NCI-H2107 treated with DMSO at 0.1 percent for 48 hours (cell line): ENCODE data around the gene LRRC1.

Source experiments
- DNase-seq: peaks from one replicate; lab custom pipeline; 2025; ENCODE audit not compliant: unreplicated experiment; lab: John Stamatoyannopoulos, UW

LRRC1 gene

DNA sequence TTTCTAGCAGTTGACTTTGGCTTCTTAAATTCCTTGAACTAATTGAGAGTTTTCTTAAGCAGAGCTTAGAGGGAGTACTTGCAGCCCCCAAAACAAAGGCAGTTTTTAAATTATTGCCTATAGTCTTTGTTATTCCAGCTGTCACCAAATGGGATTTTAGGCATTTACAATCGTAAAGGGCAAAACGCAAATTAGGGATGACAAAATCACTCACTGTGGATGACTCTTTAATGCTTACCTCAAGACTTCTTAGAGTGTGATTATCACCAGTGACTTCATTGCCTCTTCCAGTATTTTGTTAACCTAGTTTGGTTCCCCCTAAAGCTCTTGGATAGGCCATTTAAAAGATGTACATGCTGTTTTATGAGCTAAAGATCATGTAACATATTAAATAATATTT is 126.8 kb downstream of the LRRC1 start:
- DNase-seq = no peak

DNA sequence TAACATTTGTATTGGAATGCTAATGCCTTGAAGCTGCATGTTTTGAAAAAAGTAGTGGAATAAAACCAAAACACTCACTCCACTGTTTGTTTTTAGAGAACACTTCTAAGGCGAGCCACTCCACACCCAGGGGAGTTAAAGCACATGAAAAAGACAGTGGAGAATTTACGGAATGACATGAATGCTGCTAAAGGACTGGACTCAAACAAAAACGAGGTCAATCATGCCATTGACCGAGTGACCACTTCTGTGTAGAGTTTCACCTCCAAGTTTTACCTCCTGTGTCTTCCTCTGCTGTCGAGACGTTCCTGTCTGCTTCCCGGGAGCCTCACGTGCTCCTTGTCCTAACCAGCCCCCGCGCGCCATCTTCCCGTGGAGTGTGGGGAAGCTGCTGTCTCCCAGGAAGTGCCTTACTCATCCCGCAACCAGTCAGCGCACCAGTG is 127.8 kb downstream of the LRRC1 start:
- no peak for DNase-seq

DNA sequence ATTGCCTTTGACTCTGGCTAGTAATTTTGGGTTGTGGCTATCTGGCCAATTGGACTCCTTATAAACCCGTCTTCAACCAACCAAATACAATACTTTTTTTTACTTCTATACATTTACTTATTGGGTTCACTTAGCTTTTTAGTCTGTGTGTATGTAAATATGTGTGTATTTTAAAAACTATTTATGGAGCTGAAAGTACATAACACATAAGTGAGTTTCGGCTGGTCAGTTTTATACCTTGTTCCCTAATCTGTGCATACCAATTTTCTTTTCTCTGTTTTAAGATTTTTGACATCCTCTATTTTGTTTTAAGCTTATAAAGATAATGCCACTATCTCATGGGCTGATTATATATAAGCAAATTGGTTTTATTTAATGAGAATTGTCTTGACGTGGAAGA is 129.5 kb downstream of the LRRC1 start:
- DNase-seq = no peak

DNA sequence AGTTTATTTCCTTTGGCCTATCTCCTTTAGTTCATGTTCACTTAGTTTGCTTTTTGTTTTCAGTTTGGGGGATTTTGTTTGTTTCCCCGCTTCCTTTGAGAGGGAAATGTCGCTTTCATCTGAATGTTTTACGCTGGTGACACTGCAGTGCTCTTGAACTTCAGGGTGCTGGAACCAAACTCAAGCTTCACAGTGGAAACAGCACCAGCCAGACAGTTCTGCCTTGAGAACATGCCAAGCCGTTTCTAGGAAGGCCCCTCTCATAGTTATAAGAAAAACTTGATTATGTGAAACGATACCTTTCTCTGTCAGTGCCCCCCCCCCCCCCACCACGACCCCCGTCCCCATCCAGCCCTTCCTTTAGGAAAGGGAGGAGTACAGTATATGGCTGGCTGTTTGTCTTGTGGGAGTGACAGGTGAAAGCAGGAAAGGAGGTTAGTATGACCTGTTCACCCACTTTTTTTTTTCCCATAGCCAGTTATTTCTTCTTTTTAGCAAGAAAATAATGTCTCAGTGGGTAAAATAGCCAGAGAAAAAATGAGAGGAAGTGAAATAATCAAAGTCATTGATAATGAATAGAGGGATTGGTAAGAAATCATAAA is 130.1 kb downstream of the LRRC1 start:
- no peak for DNase-seq

DNA sequence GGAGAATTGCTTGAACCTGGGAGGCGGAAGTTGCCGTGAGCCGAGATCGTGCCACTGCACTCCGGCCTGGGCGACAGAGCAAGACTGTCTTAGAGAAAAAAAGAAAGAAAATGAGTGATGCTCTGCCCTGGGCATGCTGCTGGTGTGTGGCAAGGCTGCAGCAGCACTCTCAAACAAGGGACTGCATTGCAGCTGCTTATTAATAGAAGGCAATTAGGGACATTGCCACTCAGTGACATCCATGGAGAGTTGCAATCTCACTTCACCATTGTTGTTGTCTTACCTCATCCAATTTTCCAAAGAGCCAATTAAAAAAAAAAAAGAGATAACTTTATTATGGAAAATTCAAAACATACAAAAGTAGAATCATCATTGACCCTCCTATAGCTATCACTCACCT is 131.1 kb downstream of the LRRC1 start:
- DNase-seq = no peak

DNA sequence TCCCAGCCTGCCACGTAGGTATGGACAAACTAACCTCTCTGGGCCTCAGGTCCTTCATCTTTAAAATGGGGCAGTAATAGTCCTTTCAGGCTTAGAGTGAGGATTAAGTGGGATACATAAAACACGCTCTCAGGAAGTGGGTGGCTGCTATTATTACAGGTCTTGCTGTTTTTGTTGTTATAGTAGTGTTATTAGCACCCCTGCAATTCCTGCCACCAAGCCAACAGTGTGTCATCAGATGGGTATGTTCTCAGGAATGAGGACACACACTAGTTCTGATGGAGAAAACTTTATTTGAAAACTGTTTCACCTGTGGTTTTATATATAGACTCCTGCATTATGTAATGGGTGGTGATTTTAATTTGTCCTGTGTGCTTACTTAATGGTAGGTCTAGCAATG is 131.7 kb downstream of the LRRC1 start:
- DNase-seq = no peak

DNA sequence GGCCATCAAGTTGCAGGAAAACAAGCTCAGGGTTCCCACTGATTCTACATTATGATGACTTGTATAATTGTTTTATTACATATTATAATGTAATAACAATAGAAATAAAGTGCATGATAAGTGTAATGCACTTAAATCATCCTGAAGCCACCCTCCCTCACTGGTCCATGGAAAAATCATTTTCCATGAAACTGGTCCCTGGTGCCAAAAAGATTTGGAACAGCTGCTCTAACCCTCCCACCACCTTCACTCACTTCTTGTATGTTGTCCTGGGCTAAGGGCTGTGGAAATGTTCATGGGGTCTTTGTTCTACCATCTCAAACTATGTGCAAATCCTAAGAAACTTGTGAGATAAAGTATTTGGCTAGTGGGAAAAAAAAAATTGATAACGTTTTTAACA is 133.8 kb downstream of the LRRC1 start:
- no peak for DNase-seq

DNA sequence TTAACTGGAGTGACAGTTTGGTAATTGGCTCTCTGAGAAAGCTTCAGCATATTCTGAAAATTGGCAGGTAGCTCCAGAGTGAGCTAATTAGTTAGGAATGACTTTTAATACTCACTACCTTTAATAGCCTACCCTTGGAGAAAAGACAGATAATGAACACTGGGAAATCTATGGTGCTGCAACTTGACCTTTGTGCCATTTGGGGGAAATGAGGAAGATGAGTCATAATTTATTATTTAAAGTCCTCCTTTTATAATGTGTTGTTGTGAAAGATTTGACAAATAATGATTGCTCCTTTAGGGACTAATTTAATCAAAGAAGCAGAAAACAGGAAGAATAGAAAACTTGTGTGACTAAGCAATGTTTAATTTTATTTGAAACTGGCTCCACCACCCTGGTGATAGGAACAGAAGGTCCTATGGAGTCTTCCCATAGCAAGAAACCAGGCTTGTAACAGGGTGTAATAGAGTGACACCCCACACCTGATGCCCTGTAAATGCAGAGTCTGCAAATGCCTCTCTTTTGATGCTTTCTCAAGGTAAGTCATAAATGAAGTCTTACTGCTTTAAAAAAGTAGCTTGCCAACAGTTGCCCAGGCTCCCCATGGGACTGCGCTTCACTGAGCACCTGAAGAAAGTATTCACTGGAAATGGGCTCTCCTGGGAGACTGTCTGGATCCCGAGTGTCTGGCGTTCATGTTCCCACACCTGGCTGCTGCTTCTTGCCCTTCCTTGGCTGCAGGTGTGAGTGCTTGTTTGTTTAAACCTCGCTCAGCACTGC is 134.4 kb downstream of the LRRC1 start:
- DNase-seq = peak; percentile 6

DNA sequence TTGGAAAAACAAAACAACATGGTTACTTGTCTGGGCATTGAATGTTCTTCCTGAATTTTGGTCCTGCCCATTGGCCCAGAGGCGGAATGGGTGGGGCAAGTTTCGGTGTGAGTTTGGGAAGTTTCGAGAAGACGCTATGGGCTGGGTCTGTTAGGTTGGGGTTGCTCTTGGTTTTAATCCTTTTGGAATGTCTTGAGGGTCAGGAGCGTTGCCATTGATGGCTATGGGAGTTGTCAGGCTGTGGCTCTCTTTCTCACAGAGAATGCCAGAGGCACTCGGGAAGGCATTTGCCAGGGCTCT is 135.0 kb downstream of the LRRC1 start:
- DNase-seq = no peak

DNA sequence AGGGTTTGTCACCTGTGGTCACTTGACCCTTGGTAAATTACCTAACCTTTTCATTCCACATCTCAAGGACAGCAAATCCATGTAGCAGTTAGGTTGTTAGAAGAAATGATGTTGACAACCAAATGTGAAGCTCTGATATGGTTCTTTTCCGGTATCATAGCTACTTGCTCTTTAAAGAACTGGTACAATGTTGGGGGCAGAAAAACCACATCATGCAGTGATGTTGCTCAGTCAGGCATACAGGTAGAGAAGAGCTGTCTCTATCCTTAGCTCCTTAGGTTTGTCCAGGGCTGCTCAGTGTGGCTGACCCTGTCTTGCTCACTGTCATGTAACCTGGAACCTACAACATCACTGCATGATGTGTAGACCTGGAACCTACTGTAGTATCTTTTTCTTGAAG is 135.5 kb downstream of the LRRC1 start:
- DNase-seq = no peak

DNA sequence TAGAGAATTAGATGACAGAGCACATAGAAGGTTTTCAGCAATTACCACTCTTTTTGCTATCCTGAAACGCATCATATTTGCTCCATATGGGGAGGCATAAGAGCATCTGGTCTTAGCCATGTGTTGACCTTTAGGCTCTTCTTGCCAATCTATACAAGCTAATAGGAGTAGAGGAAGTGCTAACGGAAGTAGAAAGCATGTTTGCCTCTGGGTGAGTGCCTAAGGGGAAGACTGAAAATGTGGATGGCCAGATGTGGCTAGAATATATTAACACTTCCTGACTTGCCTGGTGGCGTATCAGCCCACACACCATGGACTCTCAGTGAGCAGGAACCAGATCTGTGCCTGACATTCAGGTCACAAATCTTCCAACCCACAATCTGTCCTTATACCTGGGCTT is 136.3 kb downstream of the LRRC1 start:
- no peak for DNase-seq

DNA sequence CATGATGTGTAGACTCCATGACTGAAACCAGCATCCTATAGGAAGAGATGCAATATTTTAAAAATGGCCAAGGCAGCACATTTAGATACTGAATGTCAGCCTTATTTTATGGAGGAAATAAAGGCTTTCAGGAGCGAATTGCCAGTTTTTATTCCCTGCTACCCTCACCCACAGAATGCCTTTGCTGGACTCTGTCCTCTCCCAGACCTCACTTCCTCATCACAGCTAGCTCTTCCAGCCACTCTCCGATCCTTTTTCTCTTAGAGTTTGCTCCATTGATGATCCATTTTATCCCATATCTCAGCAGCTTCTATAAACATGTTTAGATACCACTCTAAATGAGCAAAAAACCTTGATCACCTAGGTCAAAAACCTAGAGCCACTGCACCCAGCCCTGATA is 137.7 kb downstream of the LRRC1 start:
- no peak for DNase-seq

DNA sequence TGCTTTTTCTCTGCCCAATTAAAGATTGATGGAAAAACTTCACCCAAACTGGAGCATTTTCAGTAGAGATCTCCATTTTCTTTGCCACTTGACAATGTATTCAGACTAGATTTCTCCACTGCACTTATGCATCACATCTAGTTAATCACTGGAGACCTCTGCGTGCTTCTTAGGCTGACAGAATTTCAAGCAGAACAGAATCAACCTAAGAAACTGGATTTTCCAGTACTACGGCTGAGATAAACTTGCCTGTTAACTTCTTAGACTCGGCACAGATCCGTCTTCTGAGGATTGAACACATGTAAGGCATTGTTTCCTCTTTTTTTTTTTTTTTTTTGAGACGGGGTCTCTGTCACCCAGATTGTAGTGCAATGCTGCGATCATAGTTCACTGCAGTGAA is 139.2 kb downstream of the LRRC1 start:
- no peak for DNase-seq

DNA sequence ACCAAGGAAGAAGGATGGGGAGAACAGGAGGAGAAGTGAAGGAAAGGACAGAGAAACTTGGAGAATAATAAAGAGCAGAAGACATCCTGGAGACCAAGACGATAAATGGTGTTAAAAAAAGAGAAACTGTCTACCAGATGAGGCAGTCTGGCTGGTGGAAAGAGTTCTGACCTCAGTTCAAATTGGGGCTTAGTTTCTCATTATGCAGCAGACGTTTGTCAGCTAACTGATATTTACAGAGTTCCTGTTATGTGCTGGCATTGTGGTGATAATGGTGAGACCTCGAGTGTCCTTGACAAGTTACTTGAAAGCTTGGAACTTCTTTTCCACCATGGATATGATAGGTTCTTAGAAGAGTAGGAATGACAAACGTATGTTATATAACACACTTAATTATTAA is 142.7 kb downstream of the LRRC1 start:
- DNase-seq = no peak

DNA sequence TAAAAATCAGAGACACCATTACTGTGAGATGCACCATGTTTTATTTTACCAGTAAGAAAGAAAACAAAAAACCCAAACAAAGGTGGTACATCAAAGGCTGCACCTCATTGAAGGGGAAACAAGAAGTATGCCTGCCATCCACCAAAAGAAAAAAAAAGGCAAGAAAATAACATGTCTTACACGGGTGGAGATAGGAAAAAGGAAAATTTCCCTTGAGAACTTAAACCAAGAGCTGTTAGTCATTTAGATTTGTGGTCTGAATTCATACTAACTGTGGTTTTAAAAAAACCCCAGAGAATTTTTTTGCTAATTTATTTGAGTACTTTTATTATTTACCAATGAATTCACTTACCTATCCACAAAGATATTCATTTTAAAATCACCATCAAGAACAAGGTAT is 144.0 kb downstream of the LRRC1 start:
- no peak for DNase-seq

DNA sequence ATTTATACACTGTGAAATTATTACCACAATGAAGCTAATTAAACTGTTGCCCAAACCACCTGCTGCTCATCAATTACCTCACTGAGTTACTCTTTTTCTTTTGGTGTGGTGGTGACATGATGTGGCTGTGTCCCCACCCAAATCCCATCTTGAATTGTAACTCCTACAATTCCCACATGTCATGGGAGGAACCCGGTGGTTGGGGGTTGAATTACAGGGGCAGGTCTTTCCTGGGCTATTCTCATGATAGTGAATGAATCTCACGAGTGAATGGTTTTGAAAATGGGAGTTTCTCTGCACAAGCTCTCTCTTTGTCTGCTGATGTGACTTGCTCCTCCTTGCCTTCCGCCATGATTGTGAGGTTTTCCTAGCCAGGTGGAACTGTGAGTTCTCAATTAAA is 145.0 kb downstream of the LRRC1 start:
- no peak for DNase-seq

DNA sequence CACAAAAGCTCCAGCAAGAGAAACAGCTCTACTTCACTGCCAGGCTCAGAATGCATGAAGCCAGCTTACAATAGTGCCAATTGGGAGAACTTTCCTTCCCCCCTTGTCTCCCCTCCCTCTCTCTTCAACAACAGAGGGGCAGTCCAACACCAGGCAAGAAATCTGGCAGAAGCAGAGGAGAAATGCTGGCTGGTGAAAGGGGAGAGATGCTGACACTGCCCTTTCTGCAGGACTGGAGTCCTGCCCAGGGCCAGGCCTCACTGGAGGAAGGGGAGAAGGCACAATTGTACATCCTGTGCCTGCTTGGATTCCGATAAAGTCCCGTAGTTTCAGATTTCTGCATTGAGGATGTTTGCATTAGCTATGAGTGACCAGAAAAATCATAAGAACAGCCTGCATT is 148.6 kb downstream of the LRRC1 start:
- no peak for DNase-seq

DNA sequence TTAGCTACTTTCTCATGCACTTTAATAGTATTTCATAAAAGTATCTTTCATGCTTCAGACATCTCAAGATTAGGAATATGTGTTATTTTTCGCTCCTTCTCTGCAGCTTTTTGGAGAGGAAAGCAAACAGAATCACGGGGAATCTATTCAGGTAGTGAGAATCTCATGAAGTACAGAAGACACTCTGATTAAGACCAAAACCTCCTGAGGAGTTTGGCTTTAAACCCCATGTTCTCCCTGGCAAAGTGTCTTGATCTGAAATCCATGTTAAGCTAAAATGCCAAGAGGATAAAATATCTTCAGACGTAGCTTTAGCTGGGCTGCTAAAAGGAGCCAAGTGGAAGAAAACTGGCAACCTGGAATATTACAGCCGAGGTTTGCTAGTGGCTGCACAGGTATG is 149.3 kb downstream of the LRRC1 start:
- DNase-seq = no peak

DNA sequence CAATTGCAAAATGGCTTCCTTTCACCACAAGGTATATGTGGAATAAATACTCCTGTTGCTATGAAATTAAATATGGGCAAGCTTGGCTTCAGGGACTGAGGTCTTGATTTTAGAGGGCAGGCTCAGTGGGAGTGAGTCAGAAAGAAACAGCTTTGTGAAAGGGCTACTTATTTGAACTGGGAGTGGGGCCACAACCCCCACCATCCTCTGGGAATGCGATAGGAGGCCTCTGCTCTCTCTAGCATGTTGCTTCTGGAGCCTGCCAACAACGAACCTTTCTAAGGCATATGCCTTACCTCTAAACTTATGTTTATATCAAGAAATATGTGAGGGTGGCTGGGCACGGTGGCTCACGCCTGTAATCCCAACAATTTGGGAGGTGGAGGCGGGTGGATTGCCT is 149.7 kb downstream of the LRRC1 start:
- no peak for DNase-seq

DNA sequence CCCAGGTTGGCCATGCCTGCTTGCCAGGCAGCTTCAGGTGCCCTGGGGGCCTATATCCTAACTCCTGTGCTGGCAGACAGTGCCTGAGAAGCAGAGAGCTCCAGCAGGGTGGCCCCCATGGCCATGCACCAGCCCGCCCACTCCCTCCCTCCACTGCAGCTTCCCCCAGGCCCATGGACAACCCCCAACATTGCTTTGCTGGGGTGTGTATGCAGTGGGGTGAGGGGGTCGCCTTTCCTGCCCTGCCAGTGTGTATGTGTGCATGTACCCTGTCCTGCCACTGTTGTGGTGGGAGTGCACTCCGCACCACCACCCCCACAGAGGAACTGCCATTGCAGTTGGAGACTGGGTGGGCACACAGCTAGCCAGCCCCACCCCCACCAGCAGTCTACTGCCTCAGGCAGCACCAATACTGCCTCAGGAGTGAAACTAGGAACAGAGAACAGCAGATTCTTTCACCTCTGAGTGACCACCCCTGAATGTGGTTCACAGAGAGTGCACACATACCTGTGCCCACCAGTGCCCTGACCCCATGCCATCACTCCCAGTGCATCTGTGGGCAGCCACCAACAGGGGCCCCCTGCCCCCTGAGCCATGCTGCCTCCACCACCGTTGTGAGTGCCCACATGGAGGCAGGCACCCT is 151.1 kb downstream of the LRRC1 start:
- no peak for DNase-seq

DNA sequence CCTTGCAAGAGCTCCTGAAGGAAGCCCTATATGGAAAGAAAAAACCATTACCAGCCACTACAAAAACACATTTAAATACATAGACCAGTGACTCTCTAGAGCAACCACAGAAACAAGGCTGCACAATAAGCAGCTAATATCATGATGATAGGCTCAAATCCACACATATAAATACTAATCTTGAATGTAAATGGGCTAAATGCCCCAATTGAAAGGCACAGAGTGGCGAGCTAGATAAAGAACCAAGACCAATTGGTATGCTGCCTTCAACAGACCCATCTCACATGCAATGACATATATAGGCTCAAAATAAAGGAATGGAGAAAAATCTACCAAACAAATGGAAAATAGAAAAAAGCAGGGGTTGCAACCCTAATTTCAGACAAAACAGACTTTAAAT is 153.0 kb downstream of the LRRC1 start:
- DNase-seq = no peak

DNA sequence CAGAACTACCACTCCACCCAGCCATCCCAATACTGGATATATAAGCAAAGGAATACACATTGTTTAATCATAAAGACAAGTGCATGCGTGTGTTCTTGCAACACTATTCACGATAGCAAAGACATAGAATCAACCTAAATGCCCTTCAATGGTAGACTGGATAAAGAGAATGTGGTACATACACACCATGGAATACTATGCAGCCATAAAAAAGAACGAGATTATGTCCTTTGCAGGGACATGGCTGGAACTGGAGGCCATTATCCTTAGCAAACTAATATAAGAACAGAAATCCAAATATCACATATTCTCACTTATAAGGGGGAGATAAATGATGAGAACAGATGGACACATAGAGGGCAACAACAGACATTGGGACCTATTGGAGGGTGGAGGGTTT is 156.6 kb downstream of the LRRC1 start:
- no peak for DNase-seq
